COLO668 (cell line): ENCODE results near the gene ICOS.

Experiments
- DNase-seq: peaks from one replicate; lab custom pipeline; 2025; ENCODE audit not compliant: unreplicated experiment; lab: John Stamatoyannopoulos, UW

ICOS gene

GRCh38 chr2:204005940-204006721, 69.6 kb downstream of the ICOS start:
- DNase-seq = no peak

DNA sequence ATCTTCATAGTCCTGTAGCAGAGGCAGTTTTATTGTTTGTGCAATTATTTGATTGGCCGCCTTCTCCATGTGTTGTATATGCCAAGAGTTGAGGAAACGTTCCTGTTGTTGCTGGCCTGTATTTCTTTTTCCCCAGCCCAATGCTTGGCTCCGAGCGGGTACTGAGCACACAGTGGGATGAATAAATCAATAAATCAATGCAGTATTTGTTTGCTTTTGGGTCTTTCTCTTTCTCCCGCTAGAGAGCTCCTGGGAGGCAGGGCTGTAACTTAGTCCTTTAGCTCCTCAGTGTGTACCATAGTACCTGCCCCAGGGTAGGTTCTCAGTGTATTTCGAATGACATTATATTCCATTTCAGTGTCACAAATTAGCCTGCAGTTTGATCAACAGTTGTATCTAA, 71.8 kb downstream of the ICOS start:
- no peak for DNase-seq

GRCh38 chr2:204010628-204011560, 74.3 kb downstream of the ICOS start:
- no peak for DNase-seq
